Measurements from ENCODE around the gene MAP3K7.
A peak's percentile ranks its signal among the peaks of the same experiment; 100 is the strongest.

MAP3K7 gene

DNA sequence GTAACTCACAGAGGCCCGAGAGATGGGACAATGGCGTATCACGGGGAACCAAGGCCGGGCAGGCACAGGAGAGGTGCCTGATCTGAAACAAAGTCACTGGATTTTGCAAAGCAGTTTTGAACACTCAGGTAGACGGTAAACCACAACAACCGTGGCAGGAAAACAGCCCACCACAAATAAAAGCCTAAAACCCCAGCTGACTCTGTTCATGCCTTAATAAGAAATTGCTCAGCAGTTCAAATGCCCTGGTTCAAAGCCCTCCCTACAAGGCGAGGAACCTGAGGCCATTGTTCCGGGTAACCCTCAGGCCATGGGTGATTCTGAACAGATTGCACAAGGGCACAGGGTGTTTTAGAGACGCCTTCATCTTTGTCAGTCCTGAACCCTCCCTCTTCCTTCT is 114.2 kb downstream of the MAP3K7 start:
- Histone ChIP-seq H3K79me2 (ENCODE audit: insufficient read depth, low read length) (no peaks in the 10 kb centered on the region), H3K36me3 (ENCODE audit: insufficient read depth, low read length) (no peaks in the 10 kb centered on the region), H2AFZ (ENCODE audit: low read depth, low read length) (0 out of 2 replicates have a peak overlapping the region, but pooled peaks have one; percentile 36), H3K4me3 (ENCODE audit: low read depth in 1 of 2, low read length in 2 of 2) (peak overlapping the region in 1 of 2 experiments; percentile 36; a peak in 2 of 4 replicates), H3K9me3 (ENCODE audit: insufficient read depth, low read length, severe bottlenecking) (no peaks in the 10 kb centered on the region), H3K4me2 (ENCODE audit: insufficient read depth, low read length) (peak overlapping the region; percentile 57), H3K9ac (ENCODE audit: low read depth, low read length) (peak overlapping the region; percentile 42), H3K4me1 (ENCODE audit: insufficient read depth, low read length) (peaks cover 79% of the 10 kb centered on the region), H3K27me3 (ENCODE audit: insufficient read depth, low read length, poor library complexity) (no peaks in the 10 kb centered on the region), H3K27ac (ENCODE audit: low read length) (peak overlapping the region; percentile 88), H4K20me1 (ENCODE audit: insufficient read depth, low read length) (no peaks in the 10 kb centered on the region)
- no peak for TF ChIP-seq EZH2 (IDR thresholded peaks at IDR 0.05; ENCODE audit: borderline replicate concordance, low read depth, low read length, severe bottlenecking)
- TF ChIP-seq, protein P1, sequence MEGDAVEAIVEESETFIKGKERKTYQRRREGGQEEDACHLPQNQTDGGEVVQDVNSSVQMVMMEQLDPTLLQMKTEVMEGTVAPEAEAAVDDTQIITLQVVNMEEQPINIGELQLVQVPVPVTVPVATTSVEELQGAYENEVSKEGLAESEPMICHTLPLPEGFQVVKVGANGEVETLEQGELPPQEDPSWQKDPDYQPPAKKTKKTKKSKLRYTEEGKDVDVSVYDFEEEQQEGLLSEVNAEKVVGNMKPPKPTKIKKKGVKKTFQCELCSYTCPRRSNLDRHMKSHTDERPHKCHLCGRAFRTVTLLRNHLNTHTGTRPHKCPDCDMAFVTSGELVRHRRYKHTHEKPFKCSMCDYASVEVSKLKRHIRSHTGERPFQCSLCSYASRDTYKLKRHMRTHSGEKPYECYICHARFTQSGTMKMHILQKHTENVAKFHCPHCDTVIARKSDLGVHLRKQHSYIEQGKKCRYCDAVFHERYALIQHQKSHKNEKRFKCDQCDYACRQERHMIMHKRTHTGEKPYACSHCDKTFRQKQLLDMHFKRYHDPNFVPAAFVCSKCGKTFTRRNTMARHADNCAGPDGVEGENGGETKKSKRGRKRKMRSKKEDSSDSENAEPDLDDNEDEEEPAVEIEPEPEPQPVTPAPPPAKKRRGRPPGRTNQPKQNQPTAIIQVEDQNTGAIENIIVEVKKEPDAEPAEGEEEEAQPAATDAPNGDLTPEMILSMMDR (IDR thresholded peaks at IDR 0.05; ENCODE audit: borderline replicate concordance, extremely low read depth, low read length, poor library complexity, severe bottlenecking) = no peak
- peak; percentile 83 for DNase-seq
- peak; percentile 67 for ATAC-seq (ENCODE audit: insufficient read depth, low read depth)

DNA sequence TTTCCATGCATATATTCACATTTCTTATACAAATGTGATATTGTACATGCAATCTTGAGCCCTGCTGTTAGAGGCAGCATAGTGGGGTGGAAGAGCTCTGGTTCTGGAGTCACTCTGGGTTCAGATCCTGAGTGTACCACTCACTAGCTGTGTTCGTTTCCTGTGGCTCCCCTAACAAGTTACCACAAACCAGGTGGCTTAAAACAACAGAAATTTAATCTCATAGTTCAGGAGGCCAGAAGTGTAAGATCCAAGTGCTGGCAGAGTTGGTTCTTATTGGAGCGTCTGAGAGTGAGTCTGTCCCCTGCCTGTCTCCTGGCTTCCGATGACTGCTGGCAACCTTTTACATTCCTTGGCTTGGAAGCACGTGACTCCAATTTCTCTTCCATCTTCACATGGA is 115.6 kb downstream of the MAP3K7 start:
- peaks cover 71% of the 10 kb centered on the region for H3K4me1 ChIP-seq (ENCODE audit: insufficient read depth, low read length)
- peak overlapping the region; percentile 88 for H3K27ac ChIP-seq (ENCODE audit: low read length)
- peak overlapping the region; percentile 57 for H3K4me2 ChIP-seq (ENCODE audit: insufficient read depth, low read length)
- ATAC-seq (ENCODE audit: insufficient read depth, low read depth) = peak; percentile 76
- peak overlapping the region; percentile 40 for H2AFZ ChIP-seq (ENCODE audit: low read depth, low read length)
- H4K20me1 ChIP-seq (ENCODE audit: insufficient read depth, low read length) = no peaks in the 10 kb centered on the region
- H3K36me3 ChIP-seq (ENCODE audit: insufficient read depth, low read length) = no peaks in the 10 kb centered on the region
- peak overlapping the region in 1 of 2 experiments; percentile 20; a peak in 1 of 4 replicates for H3K4me3 ChIP-seq (ENCODE audit: low read depth in 1 of 2, low read length in 2 of 2)
- no peaks in the 10 kb centered on the region for H3K9me3 ChIP-seq (ENCODE audit: insufficient read depth, low read length, severe bottlenecking)
- no peak for TF ChIP-seq EZH2 (IDR thresholded peaks at IDR 0.05; ENCODE audit: borderline replicate concordance, low read depth, low read length, severe bottlenecking)
- TF ChIP-seq, protein P1 (IDR thresholded peaks at IDR 0.05; ENCODE audit: borderline replicate concordance, extremely low read depth, low read length, poor library complexity, severe bottlenecking) = peak; percentile 31
- no peaks in the 10 kb centered on the region for H3K27me3 ChIP-seq (ENCODE audit: insufficient read depth, low read length, poor library complexity)
- H3K79me2 ChIP-seq (ENCODE audit: insufficient read depth, low read length) = no peaks in the 10 kb centered on the region
- peak; percentile 74 for DNase-seq
- H3K9ac ChIP-seq (ENCODE audit: low read depth, low read length) = peak overlapping the region; percentile 42

DNA sequence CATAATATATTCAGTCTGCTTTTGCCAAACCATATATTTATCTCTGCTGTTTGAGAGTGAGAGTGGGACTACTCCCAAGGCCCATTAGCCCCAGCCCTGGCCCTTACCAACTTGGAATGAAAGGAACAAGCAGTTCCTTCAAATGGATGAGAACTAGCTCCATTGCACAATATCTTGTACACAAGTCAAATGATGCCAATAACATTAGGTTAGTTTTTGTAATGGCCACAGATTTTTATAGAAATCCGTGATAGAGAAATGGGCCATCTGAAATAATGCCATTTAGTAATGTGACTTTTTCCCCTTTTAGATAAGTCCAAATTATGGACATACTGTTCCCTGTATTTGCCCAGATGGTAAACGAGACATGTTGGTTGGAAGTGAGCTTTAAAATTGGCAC is 117.0 kb downstream of the MAP3K7 start:
- H3K4me2 ChIP-seq (ENCODE audit: insufficient read depth, low read length) = no peak overlapping the region
- no peak for TF ChIP-seq EZH2 (IDR thresholded peaks at IDR 0.05; ENCODE audit: borderline replicate concordance, low read depth, low read length, severe bottlenecking)
- TF ChIP-seq, protein P1 (IDR thresholded peaks at IDR 0.05; ENCODE audit: borderline replicate concordance, extremely low read depth, low read length, poor library complexity, severe bottlenecking) = no peak
- H3K4me1 ChIP-seq (ENCODE audit: insufficient read depth, low read length) = peaks cover 60% of the 10 kb centered on the region
- H3K4me3 ChIP-seq (ENCODE audit: low read depth in 1 of 2, low read length in 2 of 2) = no peak overlapping the region
- H3K79me2 ChIP-seq (ENCODE audit: insufficient read depth, low read length) = no peaks in the 10 kb centered on the region
- no peaks in the 10 kb centered on the region for H3K27me3 ChIP-seq (ENCODE audit: insufficient read depth, low read length, poor library complexity)
- H2AFZ ChIP-seq (ENCODE audit: low read depth, low read length) = no peak overlapping the region
- ATAC-seq (ENCODE audit: insufficient read depth, low read depth) (no peak), DNase-seq (no peak)
- no peaks in the 10 kb centered on the region for H3K9me3 ChIP-seq (ENCODE audit: insufficient read depth, low read length, severe bottlenecking)
- H3K9ac ChIP-seq (ENCODE audit: low read depth, low read length) = no peak overlapping the region
- no peaks in the 10 kb centered on the region for H3K36me3 ChIP-seq (ENCODE audit: insufficient read depth, low read length)
- no peaks in the 10 kb centered on the region for H4K20me1 ChIP-seq (ENCODE audit: insufficient read depth, low read length)
- H3K27ac ChIP-seq (ENCODE audit: low read length) = peak overlapping the region; percentile 88; the same call in 1 of the 2 replicates

Data from DND-41 (cell line).